Activated T-helper 17 cell treated with anti-CD3 and anti-CD28 coated beads, Interleukin-2, amount 50 U/mL, for 72 hours (primary cell): ENCODE measurements around the gene CDKAL1. TPM values are rescaled to one million over a fixed set of nuclear protein-coding genes. Genes with fewer than 3 reads are reported as not detected.

Experiments
- ATAC-seq: fragments of 150-1000 bp; cut with Tn5 transposase; replicated peaks from 2 replicates; pipeline ENCODE4 v1.10.0; 2021; ENCODE audit warnings: mild to moderate bottlenecking, moderate library complexity
- H3K27ac Mint-ChIP-seq: one replicate; pipeline ENCODE4 v1.8.0; 2022; ENCODE audit warnings: mixed read lengths
- H3K27me3 Mint-ChIP-seq: one replicate; pipeline ENCODE4 v1.8.0; 2022; ENCODE audit warnings: mixed read lengths
- H3K36me3 Mint-ChIP-seq: one replicate; pipeline ENCODE4 v1.8.0; 2022; ENCODE audit warnings: low read depth, mild to moderate bottlenecking, mixed read lengths
- H3K4me1 Mint-ChIP-seq: one replicate; pipeline ENCODE4 v1.8.0; 2022; ENCODE audit warnings: mixed read lengths
- H3K4me3 Mint-ChIP-seq: one replicate; pipeline ENCODE4 v1.8.0; 2022; ENCODE audit warnings: mild to moderate bottlenecking, mixed read lengths
- H3K9me3 Mint-ChIP-seq: one replicate; pipeline ENCODE4 v1.8.0; 2022; ENCODE audit warnings: mixed read lengths
- total RNA-seq, 2 donors: library from RNA; stranded (reverse); gene quantifications; one replicate each; pipeline ENCODE4 v1.2.3, GENCODE V29; 2022

Gene CDKAL1
- total RNA-seq, 2 donors from 2014 or later = 27.7 to 31.9 TPM

GRCh38 chr6:21258665-21259064, 724.4 kb downstream of the CDKAL1 start:
- Mint-ChIP-seq H3K4me1 (no peaks in the 10 kb centered on the region), H3K9me3 (peaks cover 4% of the 10 kb centered on the region), H3K27ac (no peak overlapping the region), H3K36me3 (no peaks in the 10 kb centered on the region), H3K4me3 (no peak overlapping the region), H3K27me3 (peaks cover 31% of the 10 kb centered on the region)
- no peak for ATAC-seq

DNA sequence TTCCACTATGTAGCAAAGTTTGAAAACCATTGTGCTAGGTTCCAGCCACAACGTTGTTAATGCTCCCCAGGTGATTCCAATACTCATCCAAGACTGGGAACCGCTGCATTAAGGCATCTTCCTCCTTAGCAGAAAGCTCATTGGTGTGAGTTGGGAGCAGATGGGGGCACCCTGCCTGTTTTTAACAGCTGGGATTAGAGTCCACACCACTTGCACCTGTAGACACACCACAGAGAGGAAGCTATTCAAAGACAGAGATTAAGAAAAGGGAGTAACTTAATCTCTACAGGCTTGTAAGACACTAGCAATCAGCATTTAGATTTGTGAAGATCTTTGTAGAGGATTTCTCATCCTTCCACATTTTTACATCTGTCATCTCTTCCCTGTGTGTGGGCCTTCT, 725.4 kb downstream of the CDKAL1 start:
- ATAC-seq = no peak
- H3K9me3 Mint-ChIP-seq = no peaks in the 10 kb centered on the region
- peaks cover 27% of the 10 kb centered on the region for H3K27me3 Mint-ChIP-seq
- H3K36me3 Mint-ChIP-seq = no peaks in the 10 kb centered on the region
- no peaks in the 10 kb centered on the region for H3K4me1 Mint-ChIP-seq
- no peak overlapping the region for H3K27ac Mint-ChIP-seq
- no peak overlapping the region for H3K4me3 Mint-ChIP-seq

DNA sequence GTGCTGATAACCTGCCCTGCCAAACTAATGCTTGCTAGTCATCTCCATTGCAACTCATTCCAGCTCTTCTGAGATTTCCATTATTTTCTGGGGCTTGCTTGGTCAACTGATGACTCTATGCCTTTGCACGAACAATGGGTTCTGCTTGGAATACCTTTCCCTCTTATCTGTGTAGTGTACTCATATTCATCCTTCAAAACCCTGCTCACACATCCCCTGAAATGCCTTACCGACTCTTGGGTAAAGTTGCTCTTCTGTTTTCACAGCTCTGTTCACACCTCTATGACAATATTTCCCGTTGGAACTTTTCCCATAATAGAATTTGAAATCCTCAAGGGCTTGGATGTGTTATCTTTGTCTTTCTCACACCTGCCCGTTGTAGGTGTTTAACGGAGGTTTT, 728.2 kb downstream of the CDKAL1 start:
- H3K4me3 Mint-ChIP-seq = no peak overlapping the region
- H3K36me3 Mint-ChIP-seq = no peaks in the 10 kb centered on the region
- H3K27me3 Mint-ChIP-seq = peaks cover 22% of the 10 kb centered on the region
- no peak for ATAC-seq
- H3K4me1 Mint-ChIP-seq = peaks cover 10% of the 10 kb centered on the region
- H3K27ac Mint-ChIP-seq = no peak overlapping the region
- peaks cover 3% of the 10 kb centered on the region for H3K9me3 Mint-ChIP-seq

- Mint-ChIP-seq H3K4me1 (peaks cover 10% of the 10 kb centered on the region), H3K36me3 (no peaks in the 10 kb centered on the region), H3K27me3 (peaks cover 21% of the 10 kb centered on the region), H3K4me3 (peak overlapping the region; percentile 56), H3K27ac (peak overlapping the region; percentile 88), H3K9me3 (peaks cover 3% of the 10 kb centered on the region)
- peak; percentile 19 for ATAC-seq
Measured at GRCh38 chr6:21263531-21264287, 729.5 kb downstream of the CDKAL1 start.

DNA sequence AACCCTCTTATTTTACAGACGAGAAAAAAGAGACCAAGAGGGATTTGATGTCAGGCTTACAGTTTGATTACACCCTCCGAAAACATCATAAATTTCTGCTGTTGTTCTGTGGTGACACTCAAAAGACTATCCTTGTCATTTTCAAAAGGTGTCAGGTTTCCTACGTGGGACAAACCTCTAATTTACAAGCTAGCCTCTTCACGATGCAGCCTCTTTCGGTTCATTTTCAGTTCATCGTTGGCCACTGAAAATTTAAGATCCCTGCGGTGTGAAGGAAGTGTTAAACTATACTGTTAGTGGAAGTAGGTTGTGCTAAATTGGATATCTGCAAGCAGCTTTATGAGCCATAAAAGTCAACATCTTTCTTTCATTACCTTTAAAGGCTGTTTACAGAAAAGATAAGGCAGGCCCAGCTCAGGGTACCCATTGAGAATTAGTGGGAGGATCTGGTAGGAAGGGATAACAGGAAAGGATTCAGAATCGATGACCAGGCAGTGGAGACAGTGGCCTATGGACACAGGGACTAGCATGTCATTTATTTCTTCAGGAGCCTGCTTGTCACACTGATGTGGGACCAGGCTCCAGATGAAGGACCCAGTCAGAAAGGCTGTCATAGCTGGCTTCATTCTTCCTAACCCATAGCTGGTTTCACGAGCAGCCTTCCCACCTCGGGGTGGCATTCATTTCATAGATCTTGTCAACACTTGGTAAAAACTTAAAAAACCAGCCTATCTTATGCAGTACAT, 730.2 kb downstream of the CDKAL1 start:
- H3K4me3 Mint-ChIP-seq = peak overlapping the region; percentile 56
- no peak for ATAC-seq
- peaks cover 3% of the 10 kb centered on the region for H3K9me3 Mint-ChIP-seq
- H3K36me3 Mint-ChIP-seq = no peaks in the 10 kb centered on the region
- peaks cover 18% of the 10 kb centered on the region for H3K27me3 Mint-ChIP-seq
- peak overlapping the region; percentile 88 for H3K27ac Mint-ChIP-seq
- H3K4me1 Mint-ChIP-seq = peaks cover 10% of the 10 kb centered on the region

DNA sequence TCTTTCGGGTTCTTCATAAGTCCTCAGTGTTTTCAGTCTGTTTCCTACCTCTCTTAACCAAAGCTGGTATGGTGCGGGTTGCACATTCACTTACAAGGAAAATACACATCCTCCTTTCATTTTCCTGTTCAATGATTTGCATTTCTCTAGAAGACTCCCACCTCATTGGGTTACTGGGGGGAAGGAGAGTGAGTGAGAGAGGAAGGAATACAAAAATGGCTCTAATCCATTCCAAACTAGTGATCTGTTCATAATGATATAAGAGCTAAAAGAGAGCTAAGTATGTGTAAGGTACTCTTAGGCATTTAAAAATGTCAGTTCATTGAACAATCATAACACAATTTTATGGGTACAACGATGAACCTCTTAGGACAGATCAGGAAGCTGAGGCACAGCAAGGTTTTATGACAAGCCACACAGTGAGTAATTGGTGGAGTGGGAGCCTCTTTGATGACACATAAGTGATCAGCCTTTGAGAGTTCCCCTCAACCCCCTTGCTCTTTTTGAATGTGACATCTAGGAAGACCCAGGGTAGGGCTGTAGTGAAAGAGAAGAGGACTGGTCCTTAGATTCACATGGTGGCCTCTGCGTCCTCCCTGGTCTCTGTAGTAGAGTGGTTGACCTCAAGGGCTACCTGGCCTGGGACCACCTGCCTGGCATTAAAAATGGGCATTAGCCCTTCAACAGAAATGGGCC, 730.9 kb downstream of the CDKAL1 start:
- peak overlapping the region; percentile 56 for H3K4me3 Mint-ChIP-seq
- H3K9me3 Mint-ChIP-seq = peaks cover 3% of the 10 kb centered on the region
- peaks cover 10% of the 10 kb centered on the region for H3K4me1 Mint-ChIP-seq
- ATAC-seq = peak; percentile 95
- H3K27me3 Mint-ChIP-seq = peaks cover 12% of the 10 kb centered on the region
- H3K27ac Mint-ChIP-seq = peak overlapping the region; percentile 88
- H3K36me3 Mint-ChIP-seq = no peaks in the 10 kb centered on the region

DNA sequence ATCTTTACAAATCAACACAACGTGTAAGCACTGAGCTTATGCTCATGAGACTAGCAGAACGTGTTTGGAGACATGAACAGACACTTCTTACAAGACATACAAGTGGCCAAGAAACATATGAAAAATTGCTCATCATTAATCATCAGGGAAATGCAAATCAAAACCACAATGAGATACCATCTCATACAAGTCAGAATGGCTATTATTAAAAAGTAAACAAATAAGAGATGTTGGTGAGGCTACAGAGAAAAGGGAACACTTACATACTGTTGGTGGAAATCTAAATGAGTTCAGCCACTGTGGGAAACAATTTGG, 731.4 kb downstream of the CDKAL1 start:
- Mint-ChIP-seq H3K27me3 (peaks cover 12% of the 10 kb centered on the region), H3K4me3 (peak overlapping the region; percentile 56), H3K9me3 (peaks cover 3% of the 10 kb centered on the region), H3K36me3 (no peaks in the 10 kb centered on the region), H3K27ac (peak overlapping the region; percentile 88), H3K4me1 (peaks cover 10% of the 10 kb centered on the region)
- ATAC-seq = peak; percentile 55

DNA sequence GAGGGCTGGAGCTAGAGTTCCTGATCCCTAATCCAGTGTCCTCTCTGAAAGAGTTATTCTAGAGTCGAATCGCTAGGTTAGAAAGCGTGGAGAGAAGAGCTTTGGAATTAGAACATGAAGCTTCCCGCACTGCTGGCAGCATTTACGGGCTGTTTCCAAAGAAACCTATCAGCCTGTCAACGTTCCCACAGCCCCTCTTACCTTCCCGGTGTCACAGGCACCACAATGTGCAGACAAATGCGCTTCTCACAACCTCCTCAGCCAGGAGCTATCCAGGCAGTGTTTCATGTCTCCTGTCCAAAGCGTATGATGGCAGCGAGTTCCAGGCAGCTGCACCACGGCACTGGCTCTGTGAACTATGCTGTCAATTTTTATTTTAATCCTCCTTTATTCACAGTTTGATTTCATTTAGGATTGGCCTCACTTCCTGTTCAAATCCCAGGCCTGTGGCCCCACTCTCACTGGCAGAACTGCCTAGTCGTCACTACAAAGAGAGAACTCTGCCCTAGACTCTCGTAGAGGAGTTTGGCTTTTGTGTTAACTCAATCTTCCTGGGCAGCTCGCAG, 736.5 kb downstream of the CDKAL1 start:
- H3K27me3 Mint-ChIP-seq = peaks cover 3% of the 10 kb centered on the region

DNA sequence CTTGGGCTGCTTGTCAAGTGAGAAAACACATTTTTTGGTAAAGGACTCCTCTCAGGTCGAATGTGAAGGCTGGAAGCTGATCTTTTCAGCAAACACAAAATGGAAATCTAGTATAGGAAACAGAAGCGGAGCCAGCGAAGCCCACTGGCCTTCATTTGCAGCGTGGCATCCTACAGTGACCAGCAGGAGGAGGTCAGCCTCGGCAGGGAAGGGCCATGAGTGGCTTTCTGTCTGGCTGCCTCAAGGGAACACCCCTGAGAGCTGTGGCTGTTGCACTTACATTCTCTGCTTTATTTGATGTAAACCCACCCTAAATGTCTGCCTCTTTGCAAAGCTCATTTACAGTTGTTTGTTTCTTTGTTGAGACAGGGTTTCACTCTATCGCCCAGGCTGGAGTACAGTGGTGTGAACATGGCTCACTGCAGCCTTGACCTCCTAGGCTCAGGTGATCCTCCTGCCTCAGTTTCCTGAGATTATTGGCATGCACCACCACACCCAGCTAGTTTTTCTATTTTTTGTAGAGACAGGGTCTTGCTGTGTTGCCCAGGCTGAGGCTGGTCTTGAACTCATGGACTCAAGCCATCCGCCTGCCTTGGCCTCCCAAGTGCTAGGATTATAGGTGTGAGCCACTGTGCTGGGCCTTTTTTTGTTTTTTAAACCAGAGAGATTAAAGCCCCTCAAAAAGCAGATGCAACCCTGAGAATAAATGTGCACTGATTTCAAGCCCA, 737.3 kb downstream of the CDKAL1 start:
- H3K9me3 Mint-ChIP-seq = no peaks in the 10 kb centered on the region
- no peaks in the 10 kb centered on the region for H3K27me3 Mint-ChIP-seq
- no peak for ATAC-seq
- H3K27ac Mint-ChIP-seq = no peak overlapping the region
- no peaks in the 10 kb centered on the region for H3K36me3 Mint-ChIP-seq
- H3K4me1 Mint-ChIP-seq = no peaks in the 10 kb centered on the region
- no peak overlapping the region for H3K4me3 Mint-ChIP-seq

More for the DNA sequence above, 736.5 kb downstream of the CDKAL1 start:
- H3K4me3 Mint-ChIP-seq = no peak overlapping the region
- no peaks in the 10 kb centered on the region for H3K36me3 Mint-ChIP-seq
- peaks cover under 1% of the 10 kb centered on the region for H3K4me1 Mint-ChIP-seq
- H3K9me3 Mint-ChIP-seq = peaks cover 3% of the 10 kb centered on the region
- H3K27ac Mint-ChIP-seq = no peak overlapping the region
- ATAC-seq = no peak

DNA sequence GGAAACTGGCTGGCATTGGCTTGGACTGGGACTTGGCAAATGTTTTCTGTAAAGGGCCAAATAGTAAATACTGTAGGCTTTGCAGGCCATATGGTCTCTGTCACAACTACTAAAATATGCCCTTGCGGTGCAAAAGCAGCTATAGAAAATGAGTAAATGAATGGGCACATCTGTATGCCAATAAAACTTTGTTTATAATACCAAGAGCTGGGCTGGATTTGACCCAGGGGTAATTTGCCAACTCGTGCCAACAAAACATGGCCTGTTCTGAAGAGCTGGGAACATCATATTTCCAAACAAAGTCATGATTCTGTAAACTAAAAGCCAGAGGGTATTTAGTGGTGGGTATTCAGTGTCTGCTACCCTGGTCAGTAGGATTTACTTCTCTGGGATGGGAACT, 739.2 kb downstream of the CDKAL1 start:
- Mint-ChIP-seq H3K4me3 (no peak overlapping the region), H3K9me3 (no peaks in the 10 kb centered on the region), H3K27me3 (no peaks in the 10 kb centered on the region), H3K27ac (no peak overlapping the region), H3K4me1 (no peaks in the 10 kb centered on the region), H3K36me3 (no peaks in the 10 kb centered on the region)
- ATAC-seq = no peak

DNA sequence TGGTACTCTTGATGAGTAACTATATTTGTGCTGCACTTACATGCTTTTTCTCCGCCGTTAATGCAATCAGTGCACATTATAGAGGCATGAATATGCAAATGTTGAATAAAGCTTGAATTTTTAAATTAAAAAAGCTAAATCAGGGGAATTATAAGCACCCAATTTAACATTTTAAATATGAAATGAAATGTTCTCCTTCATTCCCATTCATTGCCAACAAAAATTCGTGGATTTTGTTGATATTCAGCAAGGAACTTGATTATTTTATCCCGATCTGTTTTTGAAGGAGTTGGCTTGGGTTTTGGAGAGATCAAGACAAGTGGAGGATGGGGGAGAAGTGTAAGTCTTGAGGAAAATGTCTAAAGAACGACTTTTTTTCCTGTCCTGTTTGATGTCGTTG, 740.6 kb downstream of the CDKAL1 start:
- Mint-ChIP-seq H3K36me3 (no peaks in the 10 kb centered on the region), H3K27me3 (no peaks in the 10 kb centered on the region), H3K4me1 (no peaks in the 10 kb centered on the region), H3K9me3 (no peaks in the 10 kb centered on the region), H3K4me3 (no peak overlapping the region), H3K27ac (no peak overlapping the region)
- ATAC-seq = no peak

DNA sequence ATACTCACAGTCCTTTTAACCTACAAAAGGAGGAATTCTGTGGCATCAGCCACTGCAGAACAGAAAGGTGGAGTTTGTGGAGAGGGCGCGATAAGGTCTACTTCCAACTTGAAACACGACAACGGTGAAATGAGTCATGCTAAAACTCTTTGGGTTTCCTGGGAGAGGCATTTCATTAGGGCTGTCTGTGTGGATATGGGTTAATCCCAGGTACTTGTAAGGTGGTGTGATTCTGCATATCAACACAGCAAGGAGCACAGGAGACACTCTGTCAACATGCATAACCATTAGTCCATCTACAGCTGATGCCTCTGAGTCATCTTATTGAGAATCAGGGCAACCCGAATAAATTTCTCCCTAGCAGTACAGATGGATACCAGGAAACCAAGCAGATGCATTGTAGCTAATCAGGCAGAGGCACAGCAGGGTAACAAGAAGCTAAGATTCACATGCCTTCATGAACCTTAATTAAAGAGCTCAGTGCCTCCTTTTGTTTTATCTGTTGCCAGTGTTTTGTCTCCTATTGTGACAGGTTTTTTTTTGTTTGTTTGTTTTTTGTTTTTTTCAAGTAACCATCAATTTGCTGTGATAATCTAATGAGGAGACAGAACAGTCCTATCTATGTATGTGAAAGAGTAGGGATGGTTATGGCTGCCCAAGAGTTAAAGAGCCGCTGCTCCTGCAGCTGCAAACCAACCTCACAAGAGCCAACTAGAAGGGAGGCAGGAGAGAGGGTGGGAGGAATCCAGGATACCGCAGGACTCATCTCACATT, 743.5 kb downstream of the CDKAL1 start:
- ATAC-seq = no peak
- H3K36me3 Mint-ChIP-seq = no peaks in the 10 kb centered on the region
- H3K27me3 Mint-ChIP-seq = no peaks in the 10 kb centered on the region
- H3K9me3 Mint-ChIP-seq = no peaks in the 10 kb centered on the region
- H3K4me3 Mint-ChIP-seq = no peak overlapping the region
- H3K4me1 Mint-ChIP-seq = no peaks in the 10 kb centered on the region
- H3K27ac Mint-ChIP-seq = no peak overlapping the region

GRCh38 chr6:21278375-21278745, 744.1 kb downstream of the CDKAL1 start:
- no peak for ATAC-seq
- no peaks in the 10 kb centered on the region for H3K27me3 Mint-ChIP-seq

More at GRCh38 chr6:21278375-21278745, 744.1 kb downstream of the CDKAL1 start:
- Mint-ChIP-seq H3K9me3 (no peaks in the 10 kb centered on the region), H3K27ac (no peak overlapping the region), H3K4me1 (no peaks in the 10 kb centered on the region), H3K4me3 (no peak overlapping the region), H3K36me3 (no peaks in the 10 kb centered on the region)
